Loucy (cell line): Measurements from ENCODE around the gene AGBL1.

Experiments
- CTCF ChIP-seq: fragments of 200-600 bp; sonication (generic); conservative IDR thresholded peaks from 2 replicates; pipeline ENCODE4 v1.5.1; 2014; ENCODE audit warnings: mild to moderate bottlenecking, antibody characterized with exemption, low read length
- EZH2phosphoT487 ChIP-seq: fragments of 200-600 bp; IDR thresholded peaks from 2 replicates; pipeline ENCODE4 v1.6.1; 2018; ENCODE audit warnings: antibody characterized with exemption, mild to moderate bottlenecking, moderate library complexity, borderline replicate concordance

GRCh38 chr15:86034904-86035303 lies 44.8 kb upstream of the AGBL1 start:
- TF ChIP-seq CTCF, result no peak
- TF ChIP-seq EZH2phosphoT487, result no peak
